K562 (cell line): ENCODE results near the gene DEFB116. TPM values are rescaled to one million over a fixed set of nuclear protein-coding genes. Genes with fewer than 3 reads are reported as not detected.

Experiments
- ATAC-seq: fragments of 200-7000 bp; cut with Tn5 transposase; 3 replicates; pipeline ENCODE4 v1.9.1; 2020; ENCODE audit warnings: moderate library complexity
- BruUV-seq: library from RNA; stranded (reverse); fragments of 400-500 nt; replicated peaks from 2 replicates; lab custom pipeline; 2021; lab: Mats Ljungman, UMichigan
- CTCF ChIA-PET: fragments of 300-600 bp; formaldehyde crosslinking; extraction: SDS; loops from one replicate; lab custom pipeline; 2021; ENCODE audit warnings: low intra/inter-chr PET ratio; lab: Yijun Ruan, JAX
- POLR2A ChIA-PET: fragments of 300-600, 350-650 bp; sonication (Branson Sonifier 250); formaldehyde crosslinking; extraction: SDS; loops from one replicate; lab custom pipeline; 2021; ENCODE audit warnings: antibody characterized with exemption, inconsistent platforms; lab: Yijun Ruan, JAX
- DNase-seq, 4 experiments: peaks; one replicate each; pipeline versions ENCODE4 v3.0.0 to v3.0.0-alpha.2; 2011 to 2018; ENCODE audit warnings: low spot score in 3 of 4, mixed read lengths in 3 of 4; ENCODE audit errors: extremely low read depth in 1 of 4
- FAIRE-seq: peaks from 2 replicates; lab custom pipeline; 2011; peaks lifted over from hg19 to GRCh38; lab: Jason Lieb, UNC
- H2AFZ ChIP-seq: 2 replicates; pipeline ENCODE4 v1.6.0; 2011; ENCODE audit warnings: low read depth, low read length, control low read depth, inconsistent platforms
- H3K27ac ChIP-seq: fragments of 200-600 bp; 3 replicates; pipeline ENCODE4 v1.8.0; 2011; ENCODE audit warnings: low read depth, mild to moderate bottlenecking, control low read depth, inconsistent platforms, low read length, moderate library complexity, mixed read lengths; ENCODE audit errors: extremely low read depth
- H3K27me3 ChIP-seq, 2 experiments: fragments of 300-600 bp in 1 of 2; 2 replicates in 1 of 2; 3 replicates in 1 of 2; pipeline versions ENCODE4 v1.6.0 to v1.8.0; 2011; ENCODE audit warnings: inconsistent platforms in 2 of 2, low read length in 2 of 2, mild to moderate bottlenecking in 1 of 2, mixed read lengths in 1 of 2, moderate library complexity in 1 of 2; ENCODE audit not compliant: control insufficient read depth in 2 of 2, insufficient read depth in 2 of 2
- H3K36me3 ChIP-seq: fragments of 300-600 bp; 3 replicates; pipeline ENCODE4 v1.8.0; 2011; ENCODE audit warnings: mild to moderate bottlenecking, low read length, inconsistent platforms; ENCODE audit not compliant: control insufficient read depth, insufficient read depth
- H3K4me1 ChIP-seq, 2 experiments: fragments of 200-600 bp in 1 of 2; replicated peaks in 1 of 2; 2 replicates in 1 of 2; 3 replicates in 1 of 2; pipeline versions ENCODE4 v1.5.1 to v1.8.0; 2011; ENCODE audit warnings: inconsistent platforms in 2 of 2, low read length in 2 of 2, mild to moderate bottlenecking in 1 of 2, mixed read lengths in 1 of 2, moderate library complexity in 1 of 2; ENCODE audit not compliant: control insufficient read depth in 2 of 2, insufficient read depth in 2 of 2
- H3K4me2 ChIP-seq: 2 replicates; pipeline ENCODE4 v1.6.1; 2011; ENCODE audit warnings: low read length, control low read depth, inconsistent platforms, mixed read lengths; ENCODE audit not compliant: insufficient read depth
- H3K4me3 ChIP-seq: fragments of 200-600 bp; sonication (generic), shearing (Covaris generic); 2 replicates; pipeline ENCODE4 v1.5.1; 2016; ENCODE audit warnings: control low read depth, inconsistent platforms
- H3K79me2 ChIP-seq: fragments of 200-600 bp; 3 replicates; pipeline ENCODE4 v1.8.0; 2011; ENCODE audit warnings: low read length, inconsistent platforms; ENCODE audit not compliant: control insufficient read depth, insufficient read depth
- H3K9ac ChIP-seq, 2 experiments: 2 replicates each; pipeline versions ENCODE4 v1.6.0 to v1.6.1; 2011; ENCODE audit warnings: low read depth in 2 of 2, low read length in 2 of 2, control low read depth in 1 of 2, inconsistent platforms in 1 of 2, mild to moderate bottlenecking in 1 of 2, mixed read lengths in 1 of 2; ENCODE audit not compliant: insufficient read depth in 1 of 2
- H3K9me1 ChIP-seq: one replicate; pipeline ENCODE4 v1.6.0; 2011; ENCODE audit warnings: inconsistent platforms, mild to moderate bottlenecking, low read length, moderate library complexity; ENCODE audit not compliant: control insufficient read depth, insufficient read depth
- H3K9me3 ChIP-seq: replicated peaks from 2 replicates; pipeline ENCODE4 v1.5.1; 2011; ENCODE audit warnings: low read depth, low read length, inconsistent platforms; ENCODE audit not compliant: control insufficient read depth, insufficient read depth
- H4K20me1 ChIP-seq: replicated peaks from 2 replicates; pipeline ENCODE4 v1.6.1; 2011; ENCODE audit warnings: low read length, inconsistent platforms, mixed read lengths; ENCODE audit not compliant: control insufficient read depth, insufficient read depth
- CHD4 ChIP-seq: fragments of 200-600 bp; sonication (generic); IDR thresholded peaks from 3 replicates; pipeline ENCODE4 v1.6.1; 2012; ENCODE audit warnings: low read depth, mild to moderate bottlenecking, mixed read lengths, low read length, inconsistent platforms; ENCODE audit not compliant: insufficient read depth, insufficient replicate concordance, poor library complexity, severe bottlenecking
- DACH1 ChIP-seq: fragments of 450-650 bp; IDR thresholded peaks from 2 replicates; pipeline ENCODE4 v1.6.1; 2018; ENCODE audit not compliant: partially characterized antibody
- KAT7 ChIP-seq: sonication (generic); formaldehyde crosslinking; IDR thresholded peaks from 2 replicates; pipeline ENCODE4 v1.8.0; 2022; ENCODE audit warnings: missing genetic modification reagents, mild to moderate bottlenecking, borderline replicate concordance
- MED1 ChIP-seq: sonication (generic); formaldehyde crosslinking; IDR thresholded peaks from 2 replicates; pipeline ENCODE4 v1.8.1; 2023; ENCODE audit warnings: missing genetic modification reagents, borderline replicate concordance
- RBM22 ChIP-seq: fragments of 200-400 bp; formaldehyde crosslinking; IDR thresholded peaks from 2 replicates; pipeline ENCODE4 v1.6.1; 2018; ENCODE audit warnings: low read length, low read depth; ENCODE audit not compliant: poor library complexity, severe bottlenecking
- RBM39 ChIP-seq: fragments of 200-400 bp; formaldehyde crosslinking; optimal IDR thresholded peaks from 2 replicates; pipeline ENCODE3; 2018; ENCODE audit warnings: low read depth, low read length
- SRF ChIP-seq, 2 experiments: fragments of 250-450, 450-650 bp in 1 of 2; sonication (Bioruptor Pico) in 1 of 2; sonication (generic) in 1 of 2; formaldehyde crosslinking; IDR thresholded peaks; 2 replicates each; pipeline versions ENCODE4 v1.5.0 to v1.5.1; 2020 to 2022; ENCODE audit warnings: mild to moderate bottlenecking in 1 of 2, missing genetic modification reagents in 1 of 2
- STAT5A ChIP-seq: IDR thresholded peaks from 2 replicates; pipeline ENCODE4 v1.6.1; 2012; ENCODE audit warnings: low read length, inconsistent platforms, borderline replicate concordance
- THAP7 ChIP-seq: fragments of 250-450 bp; sonication (Bioruptor Pico); IDR thresholded peaks from 2 replicates; pipeline ENCODE4 v1.5.0; 2021
- U2AF1 ChIP-seq: fragments of 200-400 bp; formaldehyde crosslinking; optimal IDR thresholded peaks from 2 replicates; pipeline ENCODE3; 2017; ENCODE audit warnings: mild to moderate bottlenecking, low read depth, low read length, moderate library complexity
- ZNF121 ChIP-seq: sonication (generic); formaldehyde crosslinking; conservative IDR thresholded peaks from 2 replicates; pipeline ENCODE4 v1.8.0; 2022; ENCODE audit warnings: missing genetic modification reagents
- ZNF354B ChIP-seq: fragments of 250-450 bp; sonication (Bioruptor Pico); IDR thresholded peaks from 2 replicates; pipeline ENCODE4 v1.4.0; 2020
- ZNF445 ChIP-seq: fragments of 250-450 bp; sonication (Bioruptor Pico); IDR thresholded peaks from 2 replicates; pipeline ENCODE4 v1.4.0; 2020; ENCODE audit warnings: low read depth, mild to moderate bottlenecking, moderate library complexity
- ZNF740 ChIP-seq, 3 experiments: fragments of 200-800 bp in 1 of 3; sonication (Bioruptor generic) in 1 of 3; sonication (generic) in 1 of 3; formaldehyde crosslinking in 1 of 3; IDR thresholded peaks; 2 replicates each; pipeline versions ENCODE4 v1.6.1 to v1.8.0; 2016 to 2022; ENCODE audit warnings: mild to moderate bottlenecking in 2 of 3, missing compliant biosample characterization in 2 of 3, missing genetic modification characterization in 2 of 3, missing genetic modification reagents in 1 of 3
- ZNF77 ChIP-seq: fragments of 250-450 bp; sonication (Bioruptor Pico); IDR thresholded peaks from 2 replicates; pipeline ENCODE4 v1.5.0; 2020
- WGBS: fragments of 100-300 bp; shearing (Covaris generic); methylation state at CpG from one replicate; pipeline ENCODE4 v1.1.6; 2016; ENCODE audit warnings: low coverage, mixed read lengths; ENCODE audit not compliant: insufficient coverage; ENCODE audit errors: missing lambda C conversion rate; 5-methylcytosine and 5-hydroxymethylcytosine counted together
- in situ Hi-C: fragments of 300-500 bp; cut with MboI; formaldehyde crosslinking; loops from 4 replicates; pipeline ENCODE4 v1.15.0; 2018; ENCODE audit warnings: inconsistent platforms, mixed read lengths
- intact Hi-C: fragments of 100-400 bp; cut with micrococcal nuclease; formaldehyde crosslinking; loops from 2 replicates; pipeline ENCODE4 v1.14.2; 2022
- polyA plus RNA-seq, 8 experiments: library from polyadenylated mRNA; depleted of rRNA in 4 of 8; stranded (reverse) in 5 of 8; unstranded in 3 of 8; fragments of >200 nt; fragmentation: Nextera tagmentation in 2 of 8; fragmentation: Illumina TruSeq in 1 of 8; extraction: Ambion mirVana in 2 of 8; extraction: Trizol in 1 of 8; gene quantifications; 2 replicates each; pipeline versions ENCODE4 v1.2.1 to v1.2.3, GENCODE V29; 2011 to 2014; ENCODE audit warnings: inconsistent platforms in 1 of 8, missing spikeins in 1 of 8
- total RNA-seq, 7 experiments: library from RNA; depleted of rRNA in 6 of 7; stranded (reverse); fragments of >200 nt in 6 of 7; fragmentation: Illumina TruSeq in 2 of 7; extraction: Trizol in 2 of 7; gene quantifications; 2 replicates each; pipeline versions ENCODE4 v1.2.1 to v1.2.3, GENCODE V29; 2011 to 2021; ENCODE audit warnings: low replicate concordance in 1 of 7
- TF ChIP-seq, protein P1 (sequence below): sonication (generic); formaldehyde crosslinking; IDR thresholded peaks from 2 replicates; pipeline ENCODE4 v1.8.0; 2022; ENCODE audit warnings: missing genetic modification reagents, mild to moderate bottlenecking, borderline replicate concordance

Gene DEFB116
- total and polyA plus RNA-seq, 9 of the 15 experiments (the other 6 are each of a cell fraction or from before 2014, with no cell fraction given) = not detected

DNA sequence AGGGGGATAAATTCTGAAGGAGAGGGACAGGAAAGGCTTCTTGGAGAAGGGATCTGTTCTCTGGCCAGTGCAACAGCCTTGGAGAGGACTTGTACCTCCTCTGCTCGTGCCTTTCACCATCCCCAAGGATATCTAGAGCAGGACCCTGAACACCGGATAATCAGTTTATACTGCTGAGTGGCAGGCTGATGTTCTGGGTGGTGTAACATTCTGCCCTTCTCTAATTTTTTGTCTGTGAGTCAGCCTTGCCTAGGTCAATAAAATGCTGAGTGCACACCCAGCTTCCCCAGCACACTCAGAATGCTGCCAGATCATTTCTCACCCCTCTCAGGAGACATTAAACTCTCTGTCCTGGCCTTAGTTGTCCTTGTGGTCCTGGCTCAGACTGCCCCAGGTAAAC lies 51.0 kb downstream of the DEFB116 start, which contains the start of gene DEFB115 (continued):
- TF ChIP-seq, protein P1, sequence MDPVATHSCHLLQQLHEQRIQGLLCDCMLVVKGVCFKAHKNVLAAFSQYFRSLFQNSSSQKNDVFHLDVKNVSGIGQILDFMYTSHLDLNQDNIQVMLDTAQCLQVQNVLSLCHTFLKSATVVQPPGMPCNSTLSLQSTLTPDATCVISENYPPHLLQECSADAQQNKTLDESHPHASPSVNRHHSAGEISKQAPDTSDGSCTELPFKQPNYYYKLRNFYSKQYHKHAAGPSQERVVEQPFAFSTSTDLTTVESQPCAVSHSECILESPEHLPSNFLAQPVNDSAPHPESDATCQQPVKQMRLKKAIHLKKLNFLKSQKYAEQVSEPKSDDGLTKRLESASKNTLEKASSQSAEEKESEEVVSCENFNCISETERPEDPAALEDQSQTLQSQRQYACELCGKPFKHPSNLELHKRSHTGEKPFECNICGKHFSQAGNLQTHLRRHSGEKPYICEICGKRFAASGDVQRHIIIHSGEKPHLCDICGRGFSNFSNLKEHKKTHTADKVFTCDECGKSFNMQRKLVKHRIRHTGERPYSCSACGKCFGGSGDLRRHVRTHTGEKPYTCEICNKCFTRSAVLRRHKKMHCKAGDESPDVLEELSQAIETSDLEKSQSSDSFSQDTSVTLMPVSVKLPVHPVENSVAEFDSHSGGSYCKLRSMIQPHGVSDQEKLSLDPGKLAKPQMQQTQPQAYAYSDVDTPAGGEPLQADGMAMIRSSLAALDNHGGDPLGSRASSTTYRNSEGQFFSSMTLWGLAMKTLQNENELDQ = no peak
- TF ChIP-seq RBM39 = no peak
- TF ChIP-seq ZNF445 = no peak
- TF ChIP-seq RBM22 = no peak

GRCh38 chr20:31256959-31257358 lies 51.4 kb downstream of the DEFB116 start:
- ATAC-seq (no peak), DNase-seq (no peak), FAIRE-seq (no peak)
- H3K4me2 ChIP-seq = no peak overlapping the region
- H3K27me3 ChIP-seq = no peaks in the 10 kb centered on the region
- in situ Hi-C loops = loop anchor here (25.0 kb wide), 1 partner anchor 1495 kb away; no protein-coding TSS in a partner anchor
- no peak overlapping the region for H3K9ac ChIP-seq
- H3K4me3 ChIP-seq = no peak overlapping the region
- H3K9me3 ChIP-seq = no peaks in the 10 kb centered on the region
- WGBS = 0% methylated on average over 3 of the region's 3 CpGs
- no peaks in the 10 kb centered on the region for H3K9me1 ChIP-seq
- H3K4me1 ChIP-seq = no peaks in the 10 kb centered on the region
- no peaks in the 10 kb centered on the region for H3K36me3 ChIP-seq
- no peaks in the 10 kb centered on the region for H3K79me2 ChIP-seq
- CTCF ChIA-PET = no interaction called here
- no peak overlapping the region for H2AFZ ChIP-seq
- intact Hi-C loops = no loop called here
- no TSS peak for BruUV-seq
- no peak overlapping the region for H3K27ac ChIP-seq
- no peaks in the 10 kb centered on the region for H4K20me1 ChIP-seq
- POLR2A ChIA-PET = no interaction called here
- TF ChIP-seq DACH1 (no peak), STAT5A (no peak), SRF (CRISPR knock-in tag; IDR thresholded peaks at IDR 0.05) (no peak), U2AF1 (no peak), ZNF354B (no peak), ZNF740 (CRISPR knock-in tag; IDR thresholded peaks at IDR 0.05) (no peak), ZNF740 (tag; IDR thresholded peaks at IDR 0.05) (no peak), THAP7 (CRISPR knock-in tag) (no peak), CHD4 (no peak), ZNF121 (CRISPR knock-in tag) (no peak), MED1 (CRISPR knock-in tag) (no peak), ZNF77 (CRISPR knock-in tag) (no peak), KAT7 (CRISPR knock-in tag) (no peak)
